Testis (tissue), 3 donors: ENCODE results near the gene ANKRD18A. TPM values are rescaled to one million over a fixed set of nuclear protein-coding genes. Genes with fewer than 3 reads are reported as not detected.

ENCODE experiments used
- DNase-seq: peaks from one replicate; pipeline ENCODE4 v3.0.0-alpha.2; 2019
- H3K27ac ChIP-seq, 2 donors: fragments of 200-600 bp; sonication (generic); one replicate each; pipeline ENCODE4 v1.5.1; 2019
- H3K27me3 ChIP-seq: fragments of 200-600 bp; sonication (generic); one replicate; pipeline ENCODE4 v1.5.1; 2019
- H3K36me3 ChIP-seq: fragments of 200-600 bp; sonication (generic); one replicate; pipeline ENCODE4 v1.5.1; 2017; ENCODE audit warnings: low read depth; ENCODE audit errors: missing control alignments
- H3K4me1 ChIP-seq: fragments of 200-600 bp; sonication (generic); one replicate; pipeline ENCODE4 v1.5.1; 2019
- H3K4me3 ChIP-seq, 2 donors: fragments of 200-600 bp; sonication (generic); one replicate each; pipeline ENCODE4 v1.5.1; 2017 to 2019
- H3K9me3 ChIP-seq: fragments of 200-600 bp; sonication (generic); one replicate; pipeline ENCODE4 v1.5.1; 2017
- CTCF ChIP-seq, 3 experiments: fragments of 450-650 bp in 2 of 3; fragments of 200-600 bp in 1 of 3; sonication (generic) in 1 of 3; IDR thresholded peaks; one replicate each; pipeline ENCODE4 v1.5.1; 2016 to 2019; ENCODE audit warnings: antibody characterized with exemption in 3 of 3, mild to moderate bottlenecking in 2 of 3, moderate library complexity in 1 of 3
- POLR2A ChIP-seq: fragments of 450-650 bp; IDR thresholded peaks from one replicate; pipeline ENCODE4 v1.6.1; 2017; ENCODE audit warnings: antibody characterized with exemption, mild to moderate bottlenecking, moderate library complexity
- WGBS, 2 donors: methylation state at CpG; one replicate each; pipeline ENCODE4 v1.1.5; 2018; 5-methylcytosine and 5-hydroxymethylcytosine counted together
- intact Hi-C: fragments of 100-400 bp; cut with DNase I; formaldehyde crosslinking; loops from one replicate; pipeline ENCODE4 v1.15.1; 2023; ENCODE audit warnings: low total_unique reads
- polyA plus RNA-seq: library from polyadenylated mRNA; stranded (reverse); fragments of 350-450 nt; fragmentation: Illumina TruSeq; extraction: RNeasy Lipid Tissue Mini Kit (QIAGEN cat#74804); gene quantifications from one replicate; pipeline ENCODE4 v1.2.3, GENCODE V29; 2014; ENCODE audit warnings: low read depth, low replicate concordance; ENCODE audit not compliant: insufficient read depth
- total RNA-seq, 2 donors: library from RNA; depleted of rRNA; stranded (reverse); fragments of >200 nt; gene quantifications; one replicate each; pipeline ENCODE4 v1.2.3, GENCODE V29; 2016

Gene ANKRD18A
- total and polyA plus RNA-seq, 3 donors from 2014 or later = 14.2 to 80.2 (median 51.7) TPM

GRCh38 chr9:38641985-38642864, 21.8 kb upstream of the ANKRD18A start:
- intact Hi-C loops = no loop called here
- DNase-seq = peak; percentile 48
- Histone ChIP-seq H3K4me3 (no peak overlapping the region), H3K4me1 (no peaks in the 10 kb centered on the region), H3K27me3 (no peaks in the 10 kb centered on the region), H3K9me3 (no peaks in the 10 kb centered on the region), H3K27ac (no peak overlapping the region), H3K36me3 (no peaks in the 10 kb centered on the region)
- WGBS, 2 donors = 72 to 73% methylated on average over 12 of the region's 12 CpGs
- no peak for TF ChIP-seq POLR2A
- TF ChIP-seq CTCF (IDR thresholded peaks at IDR 0.05) = peak; percentile 26 to 41 (median 38)

- Histone ChIP-seq H3K9me3 (no peaks in the 10 kb centered on the region), H3K36me3 (no peaks in the 10 kb centered on the region), H3K27me3 (no peaks in the 10 kb centered on the region), H3K4me3 (no peak overlapping the region), H3K4me1 (no peaks in the 10 kb centered on the region), H3K27ac (no peak overlapping the region)
- DNase-seq = no peak
- TF ChIP-seq POLR2A (no peak), CTCF (IDR thresholded peaks at IDR 0.05) (no peak)
- WGBS, 2 donors = 89 to 93% methylated on average over 8 to 9 of the region's 9 CpGs
- intact Hi-C loops = no loop called here
These were observed 20.7 kb upstream of the ANKRD18A start for GRCh38 chr9:38641142-38641541.

- 89% methylated on average over 6 of the region's 6 CpGs for WGBS, 2 donors
- Histone ChIP-seq H3K4me1 (no peaks in the 10 kb centered on the region), H3K4me3 (no peak overlapping the region), H3K27ac (no peak overlapping the region), H3K36me3 (no peaks in the 10 kb centered on the region), H3K9me3 (no peaks in the 10 kb centered on the region), H3K27me3 (no peaks in the 10 kb centered on the region)
- intact Hi-C loops = no loop called here
- DNase-seq = no peak
- TF ChIP-seq POLR2A = no peak
- no peak for TF ChIP-seq CTCF (IDR thresholded peaks at IDR 0.05)
These were observed 19.2 kb upstream of the ANKRD18A start for GRCh38 chr9:38639577-38639940.

- intact Hi-C loops = no loop called here
- Histone ChIP-seq H3K27ac (no peak overlapping the region), H3K4me1 (no peaks in the 10 kb centered on the region), H3K9me3 (no peaks in the 10 kb centered on the region), H3K36me3 (no peaks in the 10 kb centered on the region), H3K27me3 (no peaks in the 10 kb centered on the region), H3K4me3 (no peak overlapping the region)
- TF ChIP-seq CTCF (IDR thresholded peaks at IDR 0.05) (no peak), POLR2A (no peak)
- DNase-seq = no peak
- WGBS, 2 donors = 89% methylated on average over 6 of the region's 6 CpGs
These were observed 18.6 kb upstream of the ANKRD18A start for GRCh38 chr9:38638881-38639576.
